Activated CD8-positive, alpha-beta T cell treated with anti-CD3 and anti-CD28 coated beads for 36 hours (primary cell): ENCODE data around the gene TSPYL6. TPM values are rescaled to one million over a fixed set of nuclear protein-coding genes. Genes with fewer than 3 reads are reported as not detected.

Source experiments
- ATAC-seq: fragments of 200-7000 bp; cut with Tn5 transposase; one replicate; pipeline ENCODE4 v1.10.0; 2021; ENCODE audit warnings: mild to moderate bottlenecking, moderate library complexity
- CTCF ChIA-PET: fragments of 350-600 bp; sonication (Branson Sonifier 250); formaldehyde crosslinking; loops from one replicate; lab custom pipeline; 2021; ENCODE audit warnings: antibody characterized with exemption; lab: Charles Lee
- POLR2A ChIA-PET: fragments of 350-600 bp; sonication (Branson Sonifier 250); formaldehyde crosslinking; loops from one replicate; lab custom pipeline; 2021; ENCODE audit warnings: antibody characterized with exemption; lab: Charles Lee
- DNase-seq: peaks from one replicate; pipeline ENCODE4 v3.0.0-alpha.2; 2020
- H3K27ac Mint-ChIP-seq: one replicate; pipeline ENCODE4 v1.8.0; 2021; ENCODE audit warnings: mild to moderate bottlenecking, mixed read lengths
- H3K27me3 Mint-ChIP-seq: one replicate; pipeline ENCODE4 v1.8.0; 2021; ENCODE audit warnings: mixed read lengths
- H3K36me3 Mint-ChIP-seq: one replicate; pipeline ENCODE4 v1.8.0; 2021; ENCODE audit warnings: low read depth, mixed read lengths
- H3K4me1 Mint-ChIP-seq: one replicate; pipeline ENCODE4 v1.8.0; 2021; ENCODE audit warnings: low read depth, mixed read lengths
- H3K4me3 Mint-ChIP-seq: one replicate; pipeline ENCODE4 v1.8.0; 2021; ENCODE audit warnings: mild to moderate bottlenecking, moderate library complexity, mixed read lengths
- H3K9me3 Mint-ChIP-seq: one replicate; pipeline ENCODE4 v1.8.0; 2021; ENCODE audit warnings: mixed read lengths
- CTCF ChIP-seq: fragments of 200-600 bp; IDR thresholded peaks from one replicate; pipeline ENCODE4 v1.8.0; 2022; ENCODE audit warnings: antibody characterized with exemption, mild to moderate bottlenecking
- intact Hi-C: fragments of 100-400 bp; cut with micrococcal nuclease; formaldehyde crosslinking; loops from one replicate; pipeline ENCODE4 v1.10.0; 2022
- total RNA-seq, 2 experiments: library from RNA; stranded (reverse); gene quantifications; one replicate each; pipeline ENCODE4 v1.2.3, GENCODE V29; 2021

Gene TSPYL6
- total RNA-seq, 2 experiments from 2014 or later: not detected

DNA sequence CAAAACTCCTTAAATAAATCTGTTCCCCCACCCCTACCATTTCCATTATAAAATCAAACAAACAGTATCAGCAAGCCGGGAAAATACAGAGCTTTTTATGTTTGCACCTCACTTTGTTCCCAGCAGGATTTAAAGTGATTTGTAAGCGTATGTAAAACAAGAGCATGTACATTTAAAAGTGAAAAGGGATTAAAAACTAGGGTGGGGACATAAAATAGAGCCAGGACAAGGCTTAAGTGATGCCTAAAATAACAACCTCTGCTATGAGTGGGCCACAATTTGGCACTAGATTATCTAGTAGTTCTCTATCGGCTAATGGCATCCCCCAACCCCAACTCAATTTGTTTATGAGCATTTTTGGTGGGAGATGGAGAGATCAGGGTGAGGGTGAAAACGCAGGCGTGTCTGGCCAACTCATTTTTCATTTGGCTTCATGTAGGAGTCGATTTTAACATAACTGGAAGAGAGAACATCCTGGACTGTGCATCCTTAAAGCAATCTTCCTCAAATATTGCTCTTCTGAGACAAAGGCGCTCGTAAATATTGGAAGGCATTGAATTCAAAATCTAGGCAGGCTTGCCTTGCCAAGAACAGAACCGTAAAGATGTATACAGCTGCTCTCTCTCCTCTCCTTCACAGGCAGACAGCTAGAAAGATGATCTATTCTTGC, 34.5 kb upstream of the TSPYL6 start:
- H3K36me3 Mint-ChIP-seq: no peaks in the 10 kb centered on the region
- no peak overlapping the region for H3K4me3 Mint-ChIP-seq
- H3K4me1 Mint-ChIP-seq: no peaks in the 10 kb centered on the region
- no peak overlapping the region for H3K27ac Mint-ChIP-seq
- ATAC-seq (no peak), DNase-seq (no peak)
- H3K27me3 Mint-ChIP-seq: no peaks in the 10 kb centered on the region
- POLR2A ChIA-PET: no interaction called here
- CTCF ChIA-PET: no interaction called here
- intact Hi-C loops: no loop called here
- H3K9me3 Mint-ChIP-seq: no peaks in the 10 kb centered on the region
- no peak for TF ChIP-seq CTCF

GRCh38 chr2:54289917-54290316, 33.9 kb upstream of the TSPYL6 start:
- TF ChIP-seq CTCF: no peak
- ChIA-PET CTCF (no interaction called here), POLR2A (no interaction called here)
- H3K27ac Mint-ChIP-seq: no peak overlapping the region
- no peak for DNase-seq
- no peaks in the 10 kb centered on the region for H3K9me3 Mint-ChIP-seq
- intact Hi-C loops: no loop called here
- no peaks in the 10 kb centered on the region for H3K4me1 Mint-ChIP-seq
- ATAC-seq: no peak
- H3K36me3 Mint-ChIP-seq: no peaks in the 10 kb centered on the region
- no peaks in the 10 kb centered on the region for H3K27me3 Mint-ChIP-seq
- no peak overlapping the region for H3K4me3 Mint-ChIP-seq

DNA sequence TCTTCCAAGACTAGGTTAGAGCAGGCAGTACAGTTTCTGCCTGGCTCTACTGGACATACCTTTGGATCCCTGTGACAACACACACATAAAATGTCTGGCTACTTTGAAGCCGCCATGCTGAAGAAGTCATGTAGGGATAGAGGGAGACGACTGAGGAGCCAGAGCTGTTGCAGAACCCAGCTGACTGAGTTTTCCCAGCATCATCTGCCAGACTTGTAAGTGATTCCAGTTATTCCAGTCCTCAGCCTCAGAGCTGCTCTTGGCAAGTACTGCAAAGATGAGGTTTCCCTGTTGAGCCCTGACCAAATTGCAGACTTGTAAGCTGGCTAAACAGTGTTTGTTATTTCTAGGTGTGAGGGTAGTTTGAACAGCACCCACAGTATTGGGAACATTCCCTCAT, 31.5 kb upstream of the TSPYL6 start:
- DNase-seq (no peak), ATAC-seq (no peak)
- POLR2A ChIA-PET: no interaction called here
- intact Hi-C loops: no loop called here
- no peaks in the 10 kb centered on the region for H3K27me3 Mint-ChIP-seq
- H3K27ac Mint-ChIP-seq: no peak overlapping the region
- H3K4me1 Mint-ChIP-seq: peaks cover 2% of the 10 kb centered on the region
- no peak for TF ChIP-seq CTCF
- CTCF ChIA-PET: no interaction called here
- H3K9me3 Mint-ChIP-seq: no peaks in the 10 kb centered on the region
- H3K4me3 Mint-ChIP-seq: no peak overlapping the region
- H3K36me3 Mint-ChIP-seq: no peaks in the 10 kb centered on the region

- ATAC-seq (no peak), DNase-seq (no peak)
- no peaks in the 10 kb centered on the region for H3K36me3 Mint-ChIP-seq
- ChIA-PET CTCF (no interaction called here), POLR2A (no interaction called here)
- TF ChIP-seq CTCF: no peak
- no peak overlapping the region for H3K27ac Mint-ChIP-seq
- H3K4me3 Mint-ChIP-seq: no peak overlapping the region
- intact Hi-C loops: no loop called here
- H3K27me3 Mint-ChIP-seq: no peaks in the 10 kb centered on the region
- H3K4me1 Mint-ChIP-seq: peaks cover 3% of the 10 kb centered on the region
- no peaks in the 10 kb centered on the region for H3K9me3 Mint-ChIP-seq
Observed at GRCh38 chr2:54285451-54285850, 29.4 kb upstream of the TSPYL6 start.

GRCh38 chr2:54284826-54285225, 28.8 kb upstream of the TSPYL6 start:
- DNase-seq (no peak), ATAC-seq (no peak)
- Mint-ChIP-seq H3K27ac (no peak overlapping the region), H3K36me3 (no peaks in the 10 kb centered on the region), H3K27me3 (no peaks in the 10 kb centered on the region), H3K4me3 (no peak overlapping the region), H3K9me3 (no peaks in the 10 kb centered on the region), H3K4me1 (peaks cover 3% of the 10 kb centered on the region)
- TF ChIP-seq CTCF: no peak
- intact Hi-C loops: no loop called here
- ChIA-PET CTCF (interaction anchor here (1.7 kb wide), 1 partner anchor 10 kb away, joined by 5 read pairs; no protein-coding TSS in a partner anchor), POLR2A (no interaction called here)
